Effector memory CD8-positive, alpha-beta T cell (primary cell): Measurements from ENCODE around the gene EMC9.
A peak's percentile ranks its signal among the peaks of the same experiment; 100 is the strongest.

ENCODE experiments used
- ATAC-seq: fragments of 150-1000 bp; cut with Tn5 transposase; replicated peaks from 2 replicates; pipeline ENCODE4 v1.10.0; 2021; ENCODE audit warnings: mild to moderate bottlenecking, moderate library complexity
- DNase-seq, 3 experiments: peaks; one replicate each; pipeline ENCODE4 v3.0.0; 2021
- H3K27ac Mint-ChIP-seq, 2 donors: one replicate each; pipeline ENCODE4 v1.8.0; 2022; ENCODE audit warnings: mild to moderate bottlenecking in 2 of 2, mixed read lengths in 2 of 2, moderate library complexity in 2 of 2
- H3K27me3 Mint-ChIP-seq, 2 donors: one replicate each; pipeline ENCODE4 v1.8.0; 2022; ENCODE audit warnings: mixed read lengths in 2 of 2
- H3K36me3 Mint-ChIP-seq: one replicate; pipeline ENCODE4 v1.8.0; 2022; ENCODE audit warnings: mild to moderate bottlenecking, moderate library complexity, mixed read lengths; ENCODE audit not compliant: insufficient read depth
- H3K4me1 Mint-ChIP-seq, 2 donors: one replicate each; pipeline ENCODE4 v1.8.0; 2022; ENCODE audit warnings: low read depth in 2 of 2, mixed read lengths in 2 of 2
- H3K4me3 Mint-ChIP-seq, 2 donors: one replicate each; pipeline ENCODE4 v1.8.0; 2022; ENCODE audit warnings: mild to moderate bottlenecking in 2 of 2, mixed read lengths in 2 of 2, moderate library complexity in 2 of 2
- H3K9me3 Mint-ChIP-seq, 2 donors: one replicate each; pipeline ENCODE4 v1.8.0; 2022; ENCODE audit warnings: mixed read lengths in 2 of 2

Gene EMC9

GRCh38 chr14:24149302-24149969, 8.0 kb upstream of the EMC9 start:
- peaks cover 53% of the 10 kb centered on the region for H3K36me3 Mint-ChIP-seq
- H3K27ac Mint-ChIP-seq, result peak overlapping the region in 1 of 2 donors; percentile 46
- H3K4me1 Mint-ChIP-seq, result peaks cover 30 to 32% of the 10 kb centered on the region in 2 donors
- DNase-seq (no peak), ATAC-seq (no peak)
- H3K4me3 Mint-ChIP-seq, result peak overlapping the region; percentile 97 to 98
- H3K27me3 Mint-ChIP-seq, result no peaks in the 10 kb centered on the region
- no peaks in the 10 kb centered on the region for H3K9me3 Mint-ChIP-seq

GRCh38 chr14:24147761-24148428, 6.5 kb upstream of the EMC9 start:
- H3K27me3 Mint-ChIP-seq, result no peaks in the 10 kb centered on the region
- H3K36me3 Mint-ChIP-seq, result peaks cover 44% of the 10 kb centered on the region
- peaks cover 34 to 37% of the 10 kb centered on the region in 2 donors for H3K4me1 Mint-ChIP-seq
- H3K4me3 Mint-ChIP-seq, result peak overlapping the region; percentile 97 to 98
- ATAC-seq (no peak), DNase-seq (peak in 1 of 3 experiments; percentile 5)
- H3K27ac Mint-ChIP-seq, result peak overlapping the region; percentile 87 to 95
- H3K9me3 Mint-ChIP-seq, result no peaks in the 10 kb centered on the region

- H3K9me3 Mint-ChIP-seq, result no peaks in the 10 kb centered on the region
- peak within 1 kb of the TSS; percentile 89 to 95 for H3K27ac Mint-ChIP-seq
- H3K36me3 Mint-ChIP-seq, result peaks cover 36% of the 10 kb centered on the region
- no peaks in the 10 kb centered on the region for H3K27me3 Mint-ChIP-seq
- peak; percentile 86 for ATAC-seq
- H3K4me1 Mint-ChIP-seq, result peaks cover 37 to 38% of the 10 kb centered on the region in 2 donors
- H3K4me3 Mint-ChIP-seq, result peak within 1 kb of the TSS; percentile 97 to 98
- peak; percentile 94 to 97 (median 95) for DNase-seq
Measured at GRCh38 chr14:24146978-24147760, 5.8 kb upstream of the EMC9 start, which contains the start of gene RNF31. RNF31 (plus strand) TSS chr14:24147498; CDS start chr14:24147699, 201 bp downstream.

GRCh38 chr14:24146453-24146977, 5.1 kb upstream of the EMC9 start, which contains the start of gene PSME2:
PSME2 (minus strand) TSS chr14:24146610; CDS start chr14:24146581, 29 bp downstream.
- peak; percentile 55 for ATAC-seq
- Mint-ChIP-seq H3K27me3 (no peaks in the 10 kb centered on the region), H3K9me3 (no peaks in the 10 kb centered on the region), H3K27ac (peak within 1 kb of the TSS; percentile 89 to 95), H3K4me1 (peaks cover 40 to 42% of the 10 kb centered on the region in 2 donors), H3K36me3 (peaks cover 35% of the 10 kb centered on the region), H3K4me3 (peak within 1 kb of the TSS; percentile 97 to 98)
- DNase-seq, result peak; percentile 79 to 84 (median 80)

GRCh38 chr14:24145690-24146452, 4.5 kb upstream of the EMC9 start:
- Mint-ChIP-seq H3K27me3 (no peaks in the 10 kb centered on the region), H3K4me1 (peaks cover 41 to 43% of the 10 kb centered on the region in 2 donors), H3K4me3 (peak overlapping the region; percentile 97 to 98), H3K9me3 (no peaks in the 10 kb centered on the region), H3K36me3 (peaks cover 32% of the 10 kb centered on the region), H3K27ac (peak overlapping the region; percentile 89 to 95)
- DNase-seq (no peak), ATAC-seq (no peak)

- no peaks in the 10 kb centered on the region for H3K9me3 Mint-ChIP-seq
- peak overlapping the region in 1 of 2 donors; percentile 95 for H3K27ac Mint-ChIP-seq
- DNase-seq, result no peak
- no peak for ATAC-seq
- H3K4me3 Mint-ChIP-seq, result peak overlapping the region; percentile 97 to 98
- peaks cover 43 to 46% of the 10 kb centered on the region in 2 donors for H3K4me1 Mint-ChIP-seq
- no peaks in the 10 kb centered on the region for H3K27me3 Mint-ChIP-seq
- peaks cover 32% of the 10 kb centered on the region for H3K36me3 Mint-ChIP-seq
Measured at GRCh38 chr14:24145219-24145618, 3.8 kb upstream of the EMC9 start.

GRCh38 chr14:24144451-24144850, 3.1 kb upstream of the EMC9 start:
- peaks cover 31% of the 10 kb centered on the region for H3K36me3 Mint-ChIP-seq
- H3K4me1 Mint-ChIP-seq, result peaks cover 42 to 48% of the 10 kb centered on the region in 2 donors
- DNase-seq, result no peak
- H3K27me3 Mint-ChIP-seq, result no peaks in the 10 kb centered on the region
- H3K9me3 Mint-ChIP-seq, result no peaks in the 10 kb centered on the region
- peak overlapping the region in 1 of 2 donors; percentile 46 for H3K27ac Mint-ChIP-seq
- no peak for ATAC-seq
- no peak overlapping the region for H3K4me3 Mint-ChIP-seq

GRCh38 chr14:24143511-24143910, 2.1 kb upstream of the EMC9 start:
- Mint-ChIP-seq H3K27ac (no peak overlapping the region), H3K9me3 (no peaks in the 10 kb centered on the region), H3K4me1 (peaks cover 45 to 47% of the 10 kb centered on the region in 2 donors), H3K36me3 (peaks cover 34% of the 10 kb centered on the region), H3K27me3 (no peaks in the 10 kb centered on the region), H3K4me3 (peak overlapping the region in 1 of 2 donors; percentile 10)
- DNase-seq (no peak), ATAC-seq (no peak)

GRCh38 chr14:24139272-24139934, 2.0 kb downstream of the EMC9 start:
- Mint-ChIP-seq H3K27ac (peak overlapping the region in 1 of 2 donors; percentile 69), H3K27me3 (no peaks in the 10 kb centered on the region), H3K4me1 (peaks cover 41 to 49% of the 10 kb centered on the region in 2 donors), H3K9me3 (no peaks in the 10 kb centered on the region), H3K4me3 (peak overlapping the region; percentile 78 to 80), H3K36me3 (peaks cover 48% of the 10 kb centered on the region)
- DNase-seq, result no peak
- ATAC-seq, result no peak

GRCh38 chr14:24138396-24139271, 2.8 kb downstream of the EMC9 start:
- peak overlapping the region; percentile 78 to 80 for H3K4me3 Mint-ChIP-seq
- H3K27ac Mint-ChIP-seq, result peak overlapping the region in 1 of 2 donors; percentile 69
- H3K36me3 Mint-ChIP-seq, result peaks cover 48% of the 10 kb centered on the region
- ATAC-seq (no peak), DNase-seq (no peak)
- peaks cover 36 to 46% of the 10 kb centered on the region in 2 donors for H3K4me1 Mint-ChIP-seq
- H3K9me3 Mint-ChIP-seq, result no peaks in the 10 kb centered on the region
- H3K27me3 Mint-ChIP-seq, result no peaks in the 10 kb centered on the region

- Mint-ChIP-seq H3K36me3 (peaks cover 45% of the 10 kb centered on the region), H3K4me1 (peaks cover 36 to 44% of the 10 kb centered on the region in 2 donors), H3K9me3 (no peaks in the 10 kb centered on the region), H3K27me3 (no peaks in the 10 kb centered on the region), H3K4me3 (peak overlapping the region; percentile 84 to 96), H3K27ac (peak overlapping the region in 1 of 2 donors; percentile 87)
- DNase-seq (no peak), ATAC-seq (no peak)
Measured at GRCh38 chr14:24137529-24138395, 3.6 kb downstream of the EMC9 start.
